Lung microvascular endothelial cell (primary cell): ENCODE results near the gene DZIP1. TPM values are rescaled to one million over a fixed set of nuclear protein-coding genes. Genes with fewer than 3 reads are reported as not detected.
A peak's percentile ranks its signal among the peaks of the same experiment; 100 is the strongest.
"Not testable (repeated sequence)": the region's sequence is repeated elsewhere in the genome, so short reads cannot be mapped to it uniquely, and the experiment has no call there.

Source experiments
- DNase-seq, 2 donors: peaks; one replicate each; pipeline versions ENCODE4 v3.0.0 to v3.0.0-alpha.2; 2010; ENCODE audit warnings: low read depth in 2 of 2
- total RNA-seq: library from RNA; depleted of rRNA; stranded (reverse); fragments of >200 nt; gene quantifications from 2 replicates; pipeline ENCODE4 v1.2.1, GENCODE V29; 2014

Gene DZIP1
- total RNA-seq, 1 donor from 2014 or later, result 0.79 TPM

GRCh38 chr13:95601906-95602305, 42.6 kb downstream of the DZIP1 start:
- DNase-seq, result no peak

DNA sequence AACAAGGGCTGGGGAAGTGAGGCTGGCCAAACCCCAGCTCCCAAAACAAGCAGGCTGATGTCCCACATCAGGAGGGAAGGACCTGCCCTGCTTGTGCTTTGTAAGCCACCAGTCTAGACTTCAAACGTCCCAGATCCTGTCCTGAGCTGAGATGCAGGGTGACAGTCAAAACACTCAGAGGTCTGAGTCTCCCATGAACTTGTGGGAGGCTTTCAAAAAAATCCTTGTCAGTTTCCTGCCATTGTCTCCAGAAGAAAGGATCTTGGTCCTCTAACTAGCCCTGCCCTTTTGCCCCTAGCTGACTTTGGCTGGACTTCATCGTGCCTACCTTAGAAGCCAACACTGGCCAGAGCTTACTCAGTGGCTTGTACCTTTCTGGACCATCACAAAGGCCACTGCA, 43.3 kb downstream of the DZIP1 start:
- DNase-seq, result peak in 1 of 2 donors; percentile 72

DNA sequence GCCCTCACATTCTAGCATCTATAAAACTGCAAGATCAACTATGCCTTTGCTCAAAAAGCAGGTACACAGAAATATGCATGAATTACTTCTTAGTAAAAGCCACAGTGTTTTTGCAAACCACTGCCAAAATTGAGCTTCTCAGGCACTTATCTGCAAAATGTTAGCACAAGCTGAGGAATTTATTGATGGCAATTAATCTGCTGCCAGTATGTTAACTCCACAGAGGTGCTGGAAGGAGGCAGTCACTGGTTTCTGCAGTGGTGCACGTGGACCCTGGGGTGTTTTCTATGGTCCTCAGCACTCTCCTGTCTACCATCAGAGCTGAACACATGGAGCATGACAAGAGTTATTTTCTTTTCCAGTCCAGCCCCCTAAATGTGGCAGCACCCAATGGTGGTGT, 47.8 kb downstream of the DZIP1 start:
- no peak for DNase-seq

GRCh38 chr13:95593462-95593861, 51.0 kb downstream of the DZIP1 start:
- no peak for DNase-seq

- DNase-seq, result no peak
Observed at GRCh38 chr13:95588721-95589120, 55.8 kb downstream of the DZIP1 start.

DNA sequence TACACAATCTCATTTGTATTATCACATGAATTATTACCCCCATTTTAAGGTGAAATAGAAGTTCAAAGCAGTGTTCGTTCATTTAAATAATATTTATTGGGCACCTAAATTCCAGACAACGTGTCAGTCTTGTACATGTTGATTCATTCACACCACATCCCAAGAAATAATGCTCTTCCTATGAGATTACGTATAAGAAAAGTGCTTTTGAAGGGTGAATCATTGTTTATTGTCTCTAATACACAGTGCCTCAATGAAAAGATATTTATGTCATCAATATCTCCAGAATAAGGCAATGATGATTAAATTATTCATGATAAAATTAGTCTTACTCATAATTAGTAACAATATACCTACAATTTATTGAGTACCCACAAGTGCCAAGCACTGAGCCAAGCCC, 56.4 kb downstream of the DZIP1 start:
- no peak for DNase-seq

DNA sequence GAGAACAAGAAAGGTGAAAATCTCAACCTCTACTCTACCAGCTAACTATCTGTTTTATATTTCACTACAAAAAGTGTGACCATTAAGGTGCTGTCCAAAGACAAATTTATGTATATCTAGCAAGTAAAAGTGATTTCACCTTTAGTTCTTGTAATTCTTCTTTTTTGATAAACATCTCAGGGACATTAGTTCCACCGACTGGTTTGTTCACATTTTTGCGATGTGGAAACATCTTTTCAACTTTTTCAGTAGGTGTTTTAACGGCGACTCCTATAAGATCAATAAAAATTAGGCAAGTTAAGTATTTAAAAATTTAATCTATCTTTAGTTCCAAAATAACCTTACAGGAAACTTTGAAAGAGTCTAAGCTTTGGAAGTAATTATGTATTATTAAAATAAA, 58.6 kb downstream of the DZIP1 start:
- DNase-seq, result no peak

GRCh38 chr13:95579303-95579702, 65.2 kb downstream of the DZIP1 start:
- DNase-seq, result no peak

- peak in 1 of 2 donors; percentile 44 for DNase-seq
Observed at GRCh38 chr13:95573221-95573620, 71.3 kb downstream of the DZIP1 start.

- DNase-seq, result no peak
Observed at GRCh38 chr13:95571941-95572340, 72.6 kb downstream of the DZIP1 start.

- DNase-seq, result no peak
Observed at GRCh38 chr13:95570016-95570415, 74.5 kb downstream of the DZIP1 start.

DNA sequence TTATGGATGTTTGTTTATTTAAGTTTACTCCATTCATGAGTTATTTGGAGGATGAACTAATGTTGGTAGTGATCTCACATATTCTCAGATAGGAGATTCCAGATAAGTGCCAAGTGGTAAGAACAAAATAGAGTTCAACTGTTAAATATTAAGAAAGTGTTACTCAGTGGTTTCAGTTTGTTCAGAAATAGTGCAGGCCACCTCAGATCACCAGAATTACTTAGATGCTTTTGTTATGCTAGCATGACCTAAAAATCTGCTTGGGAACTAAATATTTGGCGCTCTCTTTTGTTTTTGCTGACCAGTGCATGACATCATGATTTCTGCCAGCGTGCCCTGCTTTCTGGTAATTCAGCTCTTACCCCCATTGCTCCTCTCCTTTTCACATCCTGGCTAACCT, 76.4 kb downstream of the DZIP1 start:
- no peak for DNase-seq

- DNase-seq, result not testable (repeated sequence)
Observed at GRCh38 chr13:95565758-95566157, 78.7 kb downstream of the DZIP1 start.

DNA sequence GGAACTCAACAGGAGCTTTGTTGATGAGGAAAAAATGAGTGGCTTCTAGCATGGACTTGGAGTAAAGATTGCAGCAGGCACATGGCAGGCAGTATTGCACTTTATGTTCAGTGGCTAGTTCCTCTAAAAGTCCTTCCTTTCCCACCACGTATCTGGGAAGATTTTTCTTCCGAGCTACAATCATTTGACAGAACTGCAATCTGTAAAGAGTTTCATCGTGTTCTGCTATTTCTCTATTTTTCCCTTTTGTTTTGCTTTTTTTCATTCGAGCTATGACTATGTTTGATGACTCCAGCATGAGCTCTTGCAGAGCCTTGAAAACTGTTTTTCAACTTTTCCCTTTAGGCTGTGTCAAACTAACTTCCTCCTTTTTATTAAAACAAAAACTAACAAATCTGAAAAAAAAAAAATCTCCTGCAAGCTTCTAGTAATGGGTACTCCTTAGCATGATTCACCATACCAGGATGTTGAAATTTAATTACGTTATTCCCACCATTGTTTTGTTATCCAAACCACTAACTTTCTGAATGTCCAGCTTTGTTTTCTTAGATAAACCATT, 79.7 kb downstream of the DZIP1 start:
- peak in 1 of 2 donors; percentile 68 for DNase-seq

- peak in 1 of 2 donors; percentile 26 for DNase-seq
Observed at GRCh38 chr13:95564091-95564490, 80.4 kb downstream of the DZIP1 start.

DNA sequence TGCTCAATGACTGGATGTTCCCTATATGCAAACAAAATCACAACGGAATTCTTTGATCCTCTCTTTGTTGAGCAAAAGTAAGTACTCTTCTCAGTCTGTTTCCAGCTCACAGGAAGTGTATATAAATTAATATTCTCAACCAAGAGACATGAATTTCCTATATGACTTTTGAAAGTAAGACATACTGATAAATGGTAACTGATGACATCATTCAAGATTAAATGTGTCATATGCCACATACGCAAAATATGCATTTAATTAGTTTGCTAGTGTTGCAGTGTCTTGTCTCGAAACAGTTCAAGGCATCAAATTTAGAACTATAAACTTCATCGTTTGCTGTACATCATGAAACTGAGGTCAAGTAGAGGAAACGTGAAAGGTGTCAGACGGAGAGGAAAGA, 84.1 kb downstream of the DZIP1 start:
- DNase-seq, result no peak

DNA sequence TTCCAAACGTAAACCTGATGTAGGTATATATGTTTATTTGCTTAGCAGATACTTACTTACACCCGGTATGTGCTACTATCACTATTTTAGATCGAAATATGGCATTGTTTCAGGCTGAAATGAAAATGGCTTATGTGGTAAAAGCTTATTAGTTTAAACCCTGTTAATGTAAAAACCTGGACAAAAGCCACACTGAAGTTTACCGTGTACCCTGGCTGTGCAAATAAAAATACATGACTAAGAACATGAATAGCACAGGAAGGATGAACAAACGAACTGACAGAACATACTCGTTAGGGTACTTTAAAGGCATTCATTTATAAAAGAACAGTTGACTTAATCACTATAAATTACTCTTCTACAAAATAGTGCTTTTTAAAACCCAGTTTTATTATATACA, 85.4 kb downstream of the DZIP1 start:
- no peak for DNase-seq

DNA sequence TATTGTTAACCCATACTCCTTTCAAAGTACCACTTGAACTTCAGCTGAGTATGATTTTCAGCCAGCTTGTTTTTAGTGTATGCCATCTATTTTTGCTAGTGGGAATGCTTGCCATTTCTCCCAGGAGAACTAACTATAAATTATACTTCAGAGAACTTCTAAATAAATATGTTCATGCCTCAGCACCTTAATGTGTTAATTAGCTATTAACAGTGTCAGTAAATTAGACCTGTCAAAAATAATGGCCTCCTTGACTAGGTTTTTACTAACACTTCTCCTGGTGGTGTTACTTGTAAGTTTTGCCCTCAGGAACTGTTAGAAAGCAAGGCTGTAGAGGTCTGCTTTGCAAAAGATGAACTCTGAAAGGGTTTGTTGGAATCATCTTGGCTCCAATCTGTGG, 87.5 kb downstream of the DZIP1 start:
- DNase-seq, result no peak

- no peak for DNase-seq
Observed at GRCh38 chr13:95553581-95554385, 90.7 kb downstream of the DZIP1 start.

- no peak for DNase-seq
Observed at GRCh38 chr13:95552539-95553441, 91.7 kb downstream of the DZIP1 start, which contains the start of gene CLDN10. Gene CLDN10, plus strand, starts transcription at chr13:95552720. Its CDS starts 34 bp downstream, at chr13:95552754.

GRCh38 chr13:95552208-95552538, 92.3 kb downstream of the DZIP1 start:
- DNase-seq, result no peak

- no peak for DNase-seq
Observed at GRCh38 chr13:95547531-95548167, 96.9 kb downstream of the DZIP1 start.
